Endothelial cell of umbilical vein (primary cell): ENCODE data around the gene RAB28. TPM values are rescaled to one million over a fixed set of nuclear protein-coding genes. Genes with fewer than 3 reads are reported as not detected.

Source experiments
- Bru-seq: library from RNA; stranded (reverse); fragments of 400-500 nt; gene quantifications from one replicate; lab custom pipeline; 2021; lab: Mats Ljungman, UMichigan
- BruChase-seq, 2 experiments: library from RNA; stranded (reverse); fragments of 400-500 nt; gene quantifications; one replicate each; lab custom pipeline; 2021; lab: Mats Ljungman, UMichigan
- BruUV-seq: library from RNA; stranded (reverse); fragments of 400-500 nt; replicated peaks from 2 replicates; lab custom pipeline; 2021; lab: Mats Ljungman, UMichigan
- CTCF ChIA-PET: fragments of 300-600, 350-600 bp; sonication (Branson Sonifier 250); formaldehyde crosslinking; loops from one replicate; lab custom pipeline; 2021; ENCODE audit warnings: antibody characterized with exemption, inconsistent platforms; lab: Charles Lee
- POLR2A ChIA-PET: fragments of 300-600, 350-600 bp; sonication (Branson Sonifier 250); formaldehyde crosslinking; loops from one replicate; lab custom pipeline; 2021; ENCODE audit warnings: antibody characterized with exemption, inconsistent platforms; lab: Charles Lee
- DNase-seq: peaks from one replicate; pipeline ENCODE4 v3.0.0-alpha.2; 2011; ENCODE audit warnings: low read depth, low spot score
- FAIRE-seq: peaks from 2 replicates; lab custom pipeline; 2011; peaks lifted over from hg19 to GRCh38; lab: Jason Lieb, UNC
- H2AFZ ChIP-seq: 2 replicates; pipeline ENCODE4 v1.6.0; 2012; ENCODE audit warnings: low read depth, low read length, control low read depth, inconsistent platforms
- H3K27ac ChIP-seq: 2 replicates; pipeline ENCODE4 v1.5.1; 2011; ENCODE audit warnings: low read depth, mild to moderate bottlenecking, control low read depth, low read length, moderate library complexity; ENCODE audit not compliant: insufficient read depth
- H3K27me3 ChIP-seq, 2 experiments: 2 replicates each; pipeline versions ENCODE4 v1.6.0 to v1.6.1; 2011; ENCODE audit warnings: low read length in 2 of 2, mixed read lengths in 1 of 2; ENCODE audit not compliant: control insufficient read depth in 2 of 2, insufficient read depth in 2 of 2
- H3K36me3 ChIP-seq, 2 experiments: 2 replicates in 1 of 2; 3 replicates in 1 of 2; pipeline ENCODE4 v1.5.1; 2011; ENCODE audit warnings: low read length in 2 of 2, mild to moderate bottlenecking in 1 of 2, moderate library complexity in 1 of 2; ENCODE audit not compliant: control insufficient read depth in 2 of 2, insufficient read depth in 2 of 2; ENCODE audit errors: extremely low read depth in 1 of 2
- H3K4me1 ChIP-seq: 3 replicates; pipeline ENCODE4 v1.5.1; 2011; ENCODE audit warnings: mild to moderate bottlenecking, low read length; ENCODE audit not compliant: control insufficient read depth, insufficient read depth; ENCODE audit errors: extremely low read depth
- H3K4me2 ChIP-seq: 2 replicates; pipeline ENCODE4 v1.6.1; 2011; ENCODE audit warnings: low read length, control low read depth, mixed read lengths; ENCODE audit not compliant: insufficient read depth
- H3K4me3 ChIP-seq, 3 experiments: fragments of 200-600 bp in 1 of 3; sonication (generic), shearing (Covaris generic) in 1 of 3; replicated peaks in 1 of 3; 2 replicates each; pipeline ENCODE4 v1.5.1; 2011 to 2016; ENCODE audit warnings: control low read depth in 3 of 3, low read length in 3 of 3, mild to moderate bottlenecking in 2 of 3, inconsistent platforms in 1 of 3, low read depth in 1 of 3, moderate library complexity in 1 of 3; ENCODE audit not compliant: insufficient read depth in 1 of 3
- H3K79me2 ChIP-seq: 2 replicates; pipeline ENCODE4 v1.6.0; 2012; ENCODE audit warnings: low read length, inconsistent platforms; ENCODE audit not compliant: control insufficient read depth, insufficient read depth
- H3K9ac ChIP-seq: replicated peaks from 2 replicates; pipeline ENCODE3; 2011; ENCODE audit warnings: low read length, control low read depth; ENCODE audit not compliant: insufficient read depth; ENCODE audit errors: extremely low read depth
- H3K9me1 ChIP-seq: replicated peaks from 3 replicates; pipeline ENCODE4 v1.6.0; 2011; ENCODE audit warnings: mild to moderate bottlenecking, low read length; ENCODE audit not compliant: control insufficient read depth, insufficient read depth; ENCODE audit errors: extremely low read depth
- H3K9me3 ChIP-seq: replicated peaks from 2 replicates; pipeline ENCODE4 v1.5.1; 2012; ENCODE audit warnings: low read length, inconsistent platforms; ENCODE audit not compliant: control insufficient read depth, insufficient read depth
- H4K20me1 ChIP-seq: replicated peaks from 2 replicates; pipeline ENCODE3; 2011; ENCODE audit warnings: mild to moderate bottlenecking, low read length; ENCODE audit not compliant: control insufficient read depth, insufficient read depth; ENCODE audit errors: extremely low read depth
- EZH2 ChIP-seq: IDR thresholded peaks from 2 replicates; pipeline ENCODE4 v1.6.1; 2012; ENCODE audit warnings: borderline replicate concordance, low read depth, mild to moderate bottlenecking, moderate library complexity, low read length, inconsistent platforms; ENCODE audit not compliant: severe bottlenecking
- FOS ChIP-seq: IDR thresholded peaks from 2 replicates; pipeline ENCODE4 v1.6.1; 2011; ENCODE audit warnings: mild to moderate bottlenecking, low read length, moderate library complexity, borderline replicate concordance; ENCODE audit not compliant: insufficient read depth
- GATA2 ChIP-seq: IDR thresholded peaks from 2 replicates; pipeline ENCODE4 v1.7.0; 2011; ENCODE audit warnings: low read depth, mild to moderate bottlenecking, moderate library complexity, mixed read lengths, low read length; ENCODE audit not compliant: insufficient read length, insufficient read depth
- JUN ChIP-seq: IDR thresholded peaks from 2 replicates; pipeline ENCODE4 v1.6.1; 2011; ENCODE audit warnings: borderline replicate concordance, low read depth; ENCODE audit not compliant: insufficient read length, insufficient read depth
- MYC ChIP-seq: IDR thresholded peaks from one replicate; pipeline ENCODE4 v1.6.1; 2011; ENCODE audit warnings: mild to moderate bottlenecking, low read depth, low read length
- POLR2A ChIP-seq: IDR thresholded peaks from 2 replicates; pipeline ENCODE4 v1.6.1; 2012; ENCODE audit warnings: low read depth, mild to moderate bottlenecking, control low read depth, low read length
- POLR2AphosphoS5 ChIP-seq: IDR thresholded peaks from 2 replicates; pipeline ENCODE4 v1.6.1; 2012; ENCODE audit warnings: low read depth, mild to moderate bottlenecking, control low read depth, low read length, moderate library complexity; ENCODE audit not compliant: insufficient read depth
- dilution Hi-C: fragments of 300-500 bp; cut with MboI; formaldehyde crosslinking; loops from one replicate; pipeline ENCODE4 v1.15.0; 2019; ENCODE audit warnings: low sequenced_read_pairs; ENCODE audit not compliant: extremely low pct_ligation_motif_present
- intact Hi-C: fragments of 100-400 bp; cut with micrococcal nuclease; formaldehyde crosslinking; loops from one replicate; pipeline ENCODE4 v1.10.0; 2022
- long read RNA-seq: library from polyadenylated mRNA; stranded (forward); transcript quantifications from one replicate; pipeline ENCODE4 v2.0.0, GENCODE V29; 2021
- polyA minus RNA-seq, 3 experiments: library from RNA; depleted of rRNA, polyadenylated mRNA; stranded (reverse); fragments of >200 nt; gene quantifications; 1 replicate in 1 of 3; 2 replicates in 2 of 3; pipeline ENCODE4 v1.2.3, GENCODE V29; 2011
- polyA plus RNA-seq, 4 experiments: library from polyadenylated mRNA; depleted of rRNA in 3 of 4; stranded (reverse) in 3 of 4; unstranded in 1 of 4; fragments of >200 nt; gene quantifications; 2 replicates each; pipeline versions ENCODE4 v1.2.1 to v1.2.3, GENCODE V29; 2011 to 2012; ENCODE audit warnings: missing spikeins in 1 of 4
- total RNA-seq: library from RNA; stranded (reverse); gene quantifications from 2 replicates; pipeline ENCODE4 v1.2.3, GENCODE V29; 2021
- TF ChIP-seq, protein P1 (sequence below): IDR thresholded peaks from 2 replicates; pipeline ENCODE4 v1.6.1; 2011; ENCODE audit not compliant: insufficient read depth, insufficient read length
- TF ChIP-seq, protein P2 (sequence below), 2 donors: IDR thresholded peaks; 1 replicate in 1 of 2; 2 replicates in 1 of 2; pipeline ENCODE4 v1.5.1; 2011; ENCODE audit warnings: low read length in 2 of 2, mild to moderate bottlenecking in 2 of 2, moderate library complexity in 2 of 2, control low read depth in 1 of 2, inconsistent platforms in 1 of 2, low read depth in 1 of 2; ENCODE audit not compliant: insufficient read depth in 1 of 2; ENCODE audit errors: extremely low read depth in 1 of 2

Gene RAB28
- total RNA-seq (13.2 and 15.5 TPM in 2 replicates), polyA plus RNA-seq (10.9 and 13.0 TPM in 2 replicates), polyA minus RNA-seq (7.9 and 8.3 TPM in 2 replicates), Bru-seq, nascent RNA (percentile 80 among the genes with signal in this experiment), BruChase-seq, experiment 1, labeled RNA remaining after a 6-hour chase (percentile 67 among the genes with signal in this experiment), BruChase-seq, experiment 2, labeled RNA remaining after a 2-hour chase (percentile 85 among the genes with signal in this experiment)
- polyA plus RNA-seq (2011; cell fraction: cytosol; rRNA removed): 13.9 and 16.0 TPM in 2 replicates
- polyA plus RNA-seq (2011; cell fraction: nucleus; rRNA removed): 16.5 and 18.9 TPM in 2 replicates
- polyA plus RNA-seq (2012): 14.1 and 14.9 TPM in 2 replicates
- 4.8 TPM for polyA minus RNA-seq (2011; cell fraction: cytosol; rRNA and poly(A)+ RNA removed)
- polyA minus RNA-seq (2011; cell fraction: nucleus; rRNA and poly(A)+ RNA removed): 21.5 and 21.7 TPM in 2 replicates
- long read RNA-seq, transcript RAB28-202 (7 exons, 1,715 nt): major isoform, 43 of 81 reads
- long read RNA-seq, transcript RAB28-201 (8 exons, 1,810 nt): minor isoform, 14 of 81 reads
- long read RNA-seq, transcript RAB28-205 (6 exons, 1,551 nt): minor isoform, 7 of 81 reads
- long read RNA-seq, partial matches to known transcripts: 4 of 81 reads
- long read RNA-seq, other reads (novel, unspliced or antisense): 10 of 81 reads

- DNase-seq (peak; percentile 93), FAIRE-seq (peak; percentile 43)
- BruUV-seq: no TSS peak
- POLR2A ChIA-PET: no interaction called here
- peaks cover 9% of the 10 kb centered on the region for H3K79me2 ChIP-seq
- peaks cover 3% of the 10 kb centered on the region for H4K20me1 ChIP-seq
- intact Hi-C loops: loop anchor here (1.0 to 5.0 kb wide), 3 partner anchors 61 to 1518 kb away; partner anchors contain the start of genes BOD1L1 and CPEB2
- H2AFZ ChIP-seq: peak within 1 kb of the TSS; percentile 86
- no peaks in the 10 kb centered on the region for H3K9me1 ChIP-seq
- H3K4me3 ChIP-seq: peak within 1 kb of the TSS; percentile 64 to 82 (median 66)
- H3K4me1 ChIP-seq: peaks cover 11% of the 10 kb centered on the region
- H3K4me2 ChIP-seq: peak within 1 kb of the TSS; percentile 78
- CTCF ChIA-PET: interaction anchor here (0.9 to 1.2 kb wide), 3 partner anchors 10 to 65 kb away, joined by 3 to 6 read pairs (median 4); no protein-coding TSS in a partner anchor
- H3K36me3 ChIP-seq: no peaks in the 10 kb centered on the region
- H3K9me3 ChIP-seq: no peaks in the 10 kb centered on the region
- dilution Hi-C loops: no loop called here
- H3K27me3 ChIP-seq: peaks cover 4 to 15% of the 10 kb centered on the region in 2 experiments
- TF ChIP-seq JUN (no peak), POLR2AphosphoS5 (peak; percentile 42)
- H3K27ac ChIP-seq: peak within 1 kb of the TSS; percentile 97
- H3K9ac ChIP-seq: peak within 1 kb of the TSS; percentile 93
These were observed at the start of gene RAB28 for GRCh38 chr4:13484122-13484748. TSS of gene RAB28 (minus strand) at chr4:13484340.

- ChIA-PET POLR2A (no interaction called here), CTCF (interaction anchor here (1.0 kb wide), 1 partner anchor 17 kb away, joined by 3 read pairs; no protein-coding TSS in a partner anchor)
- H3K36me3 ChIP-seq: no peaks in the 10 kb centered on the region
- no TSS peak for BruUV-seq
- no peak overlapping the region for H3K4me2 ChIP-seq
- no peaks in the 10 kb centered on the region for H3K9me1 ChIP-seq
- no peaks in the 10 kb centered on the region for H3K9me3 ChIP-seq
- H3K27me3 ChIP-seq: peaks cover 96 to 97% of the 10 kb centered on the region in 2 experiments
- FAIRE-seq (no peak), DNase-seq (no peak)
- H4K20me1 ChIP-seq: no peaks in the 10 kb centered on the region
- no peak overlapping the region for H3K27ac ChIP-seq
- H3K9ac ChIP-seq: no peak overlapping the region
- dilution Hi-C loops: no loop called here
- no peaks in the 10 kb centered on the region for H3K79me2 ChIP-seq
- TF ChIP-seq POLR2AphosphoS5 (no peak), GATA2 (no peak), MYC (no peak), JUN (no peak), POLR2A (no peak), EZH2 (no peak), FOS (no peak)
- TF ChIP-seq, protein P1, sequence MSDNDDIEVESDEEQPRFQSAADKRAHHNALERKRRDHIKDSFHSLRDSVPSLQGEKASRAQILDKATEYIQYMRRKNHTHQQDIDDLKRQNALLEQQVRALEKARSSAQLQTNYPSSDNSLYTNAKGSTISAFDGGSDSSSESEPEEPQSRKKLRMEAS: no peak
- TF ChIP-seq, protein P2, sequence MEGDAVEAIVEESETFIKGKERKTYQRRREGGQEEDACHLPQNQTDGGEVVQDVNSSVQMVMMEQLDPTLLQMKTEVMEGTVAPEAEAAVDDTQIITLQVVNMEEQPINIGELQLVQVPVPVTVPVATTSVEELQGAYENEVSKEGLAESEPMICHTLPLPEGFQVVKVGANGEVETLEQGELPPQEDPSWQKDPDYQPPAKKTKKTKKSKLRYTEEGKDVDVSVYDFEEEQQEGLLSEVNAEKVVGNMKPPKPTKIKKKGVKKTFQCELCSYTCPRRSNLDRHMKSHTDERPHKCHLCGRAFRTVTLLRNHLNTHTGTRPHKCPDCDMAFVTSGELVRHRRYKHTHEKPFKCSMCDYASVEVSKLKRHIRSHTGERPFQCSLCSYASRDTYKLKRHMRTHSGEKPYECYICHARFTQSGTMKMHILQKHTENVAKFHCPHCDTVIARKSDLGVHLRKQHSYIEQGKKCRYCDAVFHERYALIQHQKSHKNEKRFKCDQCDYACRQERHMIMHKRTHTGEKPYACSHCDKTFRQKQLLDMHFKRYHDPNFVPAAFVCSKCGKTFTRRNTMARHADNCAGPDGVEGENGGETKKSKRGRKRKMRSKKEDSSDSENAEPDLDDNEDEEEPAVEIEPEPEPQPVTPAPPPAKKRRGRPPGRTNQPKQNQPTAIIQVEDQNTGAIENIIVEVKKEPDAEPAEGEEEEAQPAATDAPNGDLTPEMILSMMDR (IDR thresholded peaks at IDR 0.05; ENCODE audit: extremely low read depth in 1 of 2, insufficient read depth in 1 of 2, low read depth in 1 of 2, low read length in 2 of 2): no peak
- H2AFZ ChIP-seq: no peak overlapping the region
- intact Hi-C loops: no loop called here
- no peaks in the 10 kb centered on the region for H3K4me1 ChIP-seq
- H3K4me3 ChIP-seq: no peak overlapping the region
These were observed 47.5 kb upstream of the RAB28 start for GRCh38 chr4:13531625-13531998.
